Ascending aorta (tissue), 2 donors: Measurements from ENCODE around the gene MT2A. TPM values are rescaled to one million over a fixed set of nuclear protein-coding genes. Genes with fewer than 3 reads are reported as not detected.
A peak's percentile ranks its signal among the peaks of the same experiment; 100 is the strongest.

Experiments used
- DNase-seq, 2 donors: peaks; one replicate each; pipeline ENCODE4 v3.0.0-alpha.2; 2019; ENCODE audit warnings: low spot score in 2 of 2
- H3K27ac ChIP-seq, 2 donors: fragments of 200-600 bp; sonication (generic); one replicate each; pipeline ENCODE4 v1.5.1; 2016 to 2017; ENCODE audit warnings: mild to moderate bottlenecking in 1 of 2
- H3K27me3 ChIP-seq: fragments of 200-600 bp; sonication (generic); one replicate; pipeline ENCODE4 v1.5.1; 2017
- H3K36me3 ChIP-seq, 2 donors: fragments of 200-600 bp; sonication (generic); one replicate each; pipeline ENCODE4 v1.5.1; 2016
- H3K4me1 ChIP-seq, 2 donors: fragments of 200-600 bp; sonication (generic); one replicate each; pipeline ENCODE4 v1.5.1; 2016 to 2017; ENCODE audit warnings: mild to moderate bottlenecking in 1 of 2
- H3K4me3 ChIP-seq, 2 donors: fragments of 200-600 bp; sonication (generic); one replicate each; pipeline ENCODE4 v1.5.1; 2016 to 2017; ENCODE audit warnings: mild to moderate bottlenecking in 1 of 2
- H3K9me3 ChIP-seq, 2 donors: fragments of 200-600 bp; sonication (generic); one replicate each; pipeline ENCODE4 v1.5.1; 2016
- CTCF ChIP-seq, 3 experiments: fragments of 200-600 bp in 2 of 3; fragments of 450-650 bp in 1 of 3; sonication (generic) in 2 of 3; IDR thresholded peaks; one replicate each; pipeline ENCODE4 v1.5.1; 2016 to 2019; ENCODE audit warnings: antibody characterized with exemption in 3 of 3, mild to moderate bottlenecking in 1 of 3, moderate library complexity in 1 of 3
- intact Hi-C: fragments of 100-400 bp; cut with DNase I; formaldehyde crosslinking; loops from one replicate; pipeline ENCODE4 v1.15.1; 2023
- total RNA-seq: library from RNA; depleted of rRNA; stranded (reverse); fragments of >200 nt; gene quantifications from one replicate; pipeline ENCODE4 v1.1.0, GENCODE V29; 2016

MT2A gene
- total RNA-seq: 602 TPM

- no peaks in the 10 kb centered on the region for H3K36me3 ChIP-seq
- intact Hi-C loops: loop anchor here (1.0 to 5.0 kb wide), 5 partner anchors 17 to 324 kb away; partner anchors contain the start of genes HERPUD1, MT1A, MT1E and MT1X
- no peaks in the 10 kb centered on the region for H3K27me3 ChIP-seq
- H3K4me3 ChIP-seq: peak within 1 kb of the TSS; percentile 51 to 70
- no peaks in the 10 kb centered on the region for H3K9me3 ChIP-seq
- peak within 1 kb of the TSS; percentile 87 to 92 for H3K27ac ChIP-seq
- H3K4me1 ChIP-seq: peaks cover 11 to 35% of the 10 kb centered on the region in 2 donors
- TF ChIP-seq CTCF (IDR thresholded peaks at IDR 0.05): no peak
- peak; percentile 92 to 98 for DNase-seq
Observed at GRCh38 chr16:56608043-56608875, at the start of gene MT2A. Gene MT2A (plus strand): TSS chr16:56608584. CDS start chr16:56608656, 72 bp downstream.

GRCh38 chr16:56559109-56559508 lies 49.3 kb upstream of the MT2A start:
- Histone ChIP-seq H3K9me3 (no peaks in the 10 kb centered on the region), H3K27ac (no peak overlapping the region), H3K4me3 (no peak overlapping the region), H3K4me1 (no peaks in the 10 kb centered on the region), H3K27me3 (no peaks in the 10 kb centered on the region), H3K36me3 (no peaks in the 10 kb centered on the region)
- DNase-seq: no peak
- no peak for TF ChIP-seq CTCF (IDR thresholded peaks at IDR 0.05)
- intact Hi-C loops: no loop called here

DNA sequence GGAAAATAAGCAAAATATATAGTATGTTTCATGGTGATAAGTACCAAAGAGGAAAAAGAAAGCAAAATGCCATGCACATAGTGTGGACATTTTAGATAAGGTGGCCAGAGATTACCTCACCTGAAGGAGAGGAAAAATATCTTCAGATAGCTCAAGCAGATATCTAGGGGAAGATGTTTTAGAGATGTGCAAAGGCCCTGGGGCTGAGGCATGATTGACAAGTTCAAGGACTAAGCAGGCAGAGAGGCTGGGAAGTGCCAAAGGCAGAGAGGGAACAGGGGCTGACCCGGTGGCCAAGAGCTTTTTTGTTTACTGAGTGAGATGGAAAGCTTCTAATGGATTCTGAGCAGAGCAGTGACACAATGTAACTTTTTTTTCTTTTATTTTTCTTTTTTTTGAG lies 47.9 kb upstream of the MT2A start:
- Histone ChIP-seq H3K4me3 (no peak overlapping the region), H3K27ac (no peak overlapping the region), H3K4me1 (no peaks in the 10 kb centered on the region), H3K27me3 (no peaks in the 10 kb centered on the region), H3K36me3 (no peaks in the 10 kb centered on the region), H3K9me3 (no peaks in the 10 kb centered on the region)
- DNase-seq: no peak
- TF ChIP-seq CTCF (IDR thresholded peaks at IDR 0.05): no peak
- intact Hi-C loops: no loop called here

GRCh38 chr16:56561126-56561525 lies 47.3 kb upstream of the MT2A start:
- H3K27ac ChIP-seq: no peak overlapping the region
- TF ChIP-seq CTCF (IDR thresholded peaks at IDR 0.05): no peak
- intact Hi-C loops: no loop called here
- H3K27me3 ChIP-seq: no peaks in the 10 kb centered on the region
- H3K4me3 ChIP-seq: no peak overlapping the region
- no peaks in the 10 kb centered on the region for H3K9me3 ChIP-seq
- no peaks in the 10 kb centered on the region for H3K36me3 ChIP-seq
- DNase-seq: no peak
- H3K4me1 ChIP-seq: no peaks in the 10 kb centered on the region

DNA sequence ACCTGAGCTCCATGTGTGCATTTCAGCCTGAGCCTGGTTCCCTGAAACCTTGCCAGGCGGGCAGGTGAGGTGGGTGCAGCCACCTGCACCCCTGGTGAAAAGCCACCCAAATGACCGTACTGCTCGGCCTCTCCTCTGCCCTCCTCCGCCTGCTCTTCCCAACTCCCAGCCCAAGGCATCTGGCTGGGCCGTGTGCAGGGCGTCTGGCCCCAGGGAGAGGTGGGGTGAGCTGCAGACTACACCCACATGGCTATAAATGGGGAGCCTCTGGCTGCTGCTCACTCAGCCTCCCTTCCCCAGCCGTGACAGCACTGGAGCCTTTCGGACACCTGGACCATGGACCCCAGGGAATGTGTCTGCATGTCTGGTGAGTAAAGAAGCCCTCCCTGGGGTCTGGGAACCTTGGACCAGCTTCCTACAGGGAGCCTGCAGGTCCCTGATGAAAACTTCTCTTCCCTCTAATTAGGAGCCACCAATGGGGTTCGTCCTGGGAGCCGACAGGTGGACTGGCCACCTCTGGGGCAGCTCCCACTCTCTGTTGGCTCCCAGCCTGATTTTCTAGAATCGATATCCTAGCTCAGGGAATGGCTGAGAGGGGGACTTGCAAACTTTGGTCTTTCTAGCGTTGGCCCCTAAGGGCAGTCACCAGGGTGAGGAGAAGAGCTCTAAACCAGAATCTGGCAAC lies 43.4 kb upstream of the MT2A start, which contains the start of gene MT4:
MT4 (plus strand) TSS at position 281 of the 685 bp plus-strand sequence; CDS start at position 337, 56 bp downstream.
- Histone ChIP-seq H3K4me3 (no peak within 1 kb of the TSS), H3K27ac (no peak within 1 kb of the TSS), H3K9me3 (no peaks in the 10 kb centered on the region), H3K4me1 (no peaks in the 10 kb centered on the region), H3K36me3 (no peaks in the 10 kb centered on the region), H3K27me3 (no peaks in the 10 kb centered on the region)
- TF ChIP-seq CTCF (IDR thresholded peaks at IDR 0.05): no peak
- intact Hi-C loops: no loop called here
- no peak for DNase-seq
